Right ventricle myocardium inferior (tissue), 1 donor: ENCODE results near the gene KRTAP3-3. TPM values are rescaled to one million over a fixed set of nuclear protein-coding genes. Genes with fewer than 3 reads are reported as not detected.

Experiments
- total RNA-seq: library from RNA; stranded (reverse); fragmentation: NEBNext Ultra II Directional; extraction: Animal tissue kit (Norgen Biotek cat#: 25700); gene quantifications from one replicate; pipeline ENCODE4 v1.2.1, GENCODE V29; 2021
- donor health status: DM: no; HTN: yes; CAD: no; lungs with severe emphysema.

The KRTAP3-3 gene
- total RNA-seq, 1 donor from 2014 or later = not detected

Other genes starting within 250 kb of the KRTAP3-3 start
- gene KRT25, start 238.8 kb downstream of the KRTAP3-3 start, total RNA-seq = not detected
- not detected for gene KRT26, start 222.0 kb downstream of the KRTAP3-3 start, total RNA-seq
- gene KRT27, start 211.6 kb downstream of the KRTAP3-3 start, total RNA-seq = not detected
- gene KRT28, start 194.2 kb downstream of the KRTAP3-3 start, total RNA-seq = not detected
- gene KRT10, start 171.6 kb downstream of the KRTAP3-3 start, total RNA-seq = 48.0 TPM
- not detected for gene KRT12, start 126.9 kb downstream of the KRTAP3-3 start, total RNA-seq
- gene KRT20, start 108.9 kb downstream of the KRTAP3-3 start, total RNA-seq = not detected
- gene KRT23, start 56.5 kb downstream of the KRTAP3-3 start, total RNA-seq = 0.16 TPM
- gene KRT39, start 27.2 kb downstream of the KRTAP3-3 start, total RNA-seq = not detected
- gene KRT40, start 9.8 kb downstream of the KRTAP3-3 start, total RNA-seq = not detected
- gene KRTAP3-2, start 5.7 kb upstream of the KRTAP3-3 start, total RNA-seq = not detected
- gene KRTAP3-1, start 15.0 kb upstream of the KRTAP3-3 start, total RNA-seq = not detected
- not detected for gene KRTAP1-5, start 33.0 kb upstream of the KRTAP3-3 start, total RNA-seq
- not detected for gene KRTAP1-4, start 36.0 kb upstream of the KRTAP3-3 start, total RNA-seq
- not detected for gene KRTAP1-3, start 40.7 kb upstream of the KRTAP3-3 start, total RNA-seq
- not detected for gene KRTAP1-1, start 47.3 kb upstream of the KRTAP3-3 start, total RNA-seq
- gene KRTAP2-1, start 53.2 kb upstream of the KRTAP3-3 start, total RNA-seq = not detected
- gene KRTAP2-2, start 61.1 kb upstream of the KRTAP3-3 start, total RNA-seq = not detected
- gene KRTAP2-3, start 66.0 kb upstream of the KRTAP3-3 start, total RNA-seq = not detected
- not detected for gene KRTAP2-4, start 71.7 kb upstream of the KRTAP3-3 start, total RNA-seq
- not detected for gene KRTAP4-7, start 90.0 kb upstream of the KRTAP3-3 start, total RNA-seq
- gene KRTAP4-8, start 104.0 kb upstream of the KRTAP3-3 start, total RNA-seq = not detected
- gene KRTAP4-16, start 108.0 kb upstream of the KRTAP3-3 start, total RNA-seq = not detected
- not detected for gene KRTAP4-9, start 111.2 kb upstream of the KRTAP3-3 start, total RNA-seq
- not detected for gene KRTAP4-11, start 124.2 kb upstream of the KRTAP3-3 start, total RNA-seq
- gene KRTAP4-12, start 130.0 kb upstream of the KRTAP3-3 start, total RNA-seq = not detected
- gene KRTAP4-6, start 146.4 kb upstream of the KRTAP3-3 start, total RNA-seq = not detected
- gene KRTAP4-5, start 155.7 kb upstream of the KRTAP3-3 start, total RNA-seq = not detected
- not detected for gene KRTAP4-4, start 166.6 kb upstream of the KRTAP3-3 start, total RNA-seq
- not detected for gene KRTAP4-3, start 174.1 kb upstream of the KRTAP3-3 start, total RNA-seq
- gene KRTAP4-2, start 184.1 kb upstream of the KRTAP3-3 start, total RNA-seq = not detected
- not detected for gene KRTAP4-1, start 190.7 kb upstream of the KRTAP3-3 start, total RNA-seq
- gene KRTAP9-1, start 195.7 kb upstream of the KRTAP3-3 start, total RNA-seq = not detected
- gene KRTAP9-2, start 232.5 kb upstream of the KRTAP3-3 start, total RNA-seq = not detected
- not detected for gene KRTAP9-3, start 238.3 kb upstream of the KRTAP3-3 start, total RNA-seq
- not detected for gene KRTAP9-8, start 243.8 kb upstream of the KRTAP3-3 start, total RNA-seq